ENCODE data around the gene XKR7.

DNA sequence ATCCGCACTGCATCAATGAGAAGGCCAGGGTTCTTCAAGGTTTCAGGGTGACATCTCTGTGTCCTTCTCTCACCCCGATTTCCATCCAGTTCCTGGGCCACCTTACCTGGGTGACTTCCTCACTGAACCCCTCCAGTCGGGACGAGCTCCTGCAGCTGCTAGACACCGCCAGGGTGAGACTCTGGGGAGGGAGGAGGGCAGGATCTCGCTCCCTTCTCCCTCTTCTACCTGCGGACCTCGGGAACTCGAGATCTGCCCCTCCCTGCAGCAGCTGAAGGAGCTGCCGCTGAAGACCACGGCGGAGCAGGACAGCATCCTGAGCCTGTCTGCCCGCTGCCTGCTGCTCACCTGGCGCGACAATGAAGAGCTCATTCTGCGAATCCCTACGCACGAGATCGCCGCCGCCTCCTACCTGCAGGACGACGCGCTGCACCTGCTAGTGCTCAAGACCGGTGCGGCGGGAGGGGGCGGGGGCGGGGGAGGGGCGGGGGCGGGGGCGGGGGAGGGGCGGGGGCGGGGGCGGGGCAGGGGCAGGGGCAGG, 49.8 kb downstream of the XKR7 start:
- TF ChIP-seq FOXM1 (IDR thresholded peaks at IDR 0.05; ENCODE audit: borderline replicate concordance, low read depth) (no peak), RAD21 (IDR thresholded peaks at IDR 0.05; ENCODE audit: low read depth) (peak; percentile 53), EGR1 (IDR thresholded peaks at IDR 0.05) (no peak)
